ENCODE measurements around the gene NFATC3. TPM values are rescaled to one million over a fixed set of nuclear protein-coding genes. Genes with fewer than 3 reads are reported as not detected.

Gene NFATC3
- total and polyA plus RNA-seq, 4 donors, result 9.7 to 21.2 (median 16.8) TPM

- WGBS, result 88% methylated on average over 6 of the region's 6 CpGs
Measured at GRCh38 chr16:68074850-68075555, 10.2 kb upstream of the NFATC3 start.

GRCh38 chr16:68075980-68076379 is 9.2 kb upstream of the NFATC3 start:
- Histone ChIP-seq H3K9ac (ENCODE audit: low read depth in 1 of 2, low read length in 2 of 2) (no peak overlapping the region), H3K4me3 (ENCODE audit: low read depth in 1 of 3, low read length in 3 of 3) (no peak overlapping the region), H3K27ac (ENCODE audit: low read depth in 1 of 2, low read length in 2 of 2) (peak overlapping the region; percentile 37 to 76), H3K36me3 (ENCODE audit: control insufficient read depth in 4 of 4, insufficient read depth in 3 of 4, low read depth in 1 of 4, low read length in 3 of 4) (peaks cover 0 to 13% (median 5%) of the 10 kb centered on the region in 4 donors), H3K27me3 (ENCODE audit: control insufficient read depth in 4 of 4, insufficient read depth in 4 of 4, low read length in 3 of 4) (no peaks in the 10 kb centered on the region), H3K9me3 (ENCODE audit: control insufficient read depth in 4 of 4, low read length in 3 of 4) (no peaks in the 10 kb centered on the region), H3K4me1 (ENCODE audit: control insufficient read depth in 4 of 4, insufficient read depth in 4 of 4, low read length in 3 of 4) (peaks cover 32 to 60% (median 53%) of the 10 kb centered on the region in 4 donors)
- no peak for DNase-seq (ENCODE audit: low spot score)
- 73% methylated on average over 3 of the region's 3 CpGs for WGBS
- TF ChIP-seq HNF4A (conservative IDR thresholded peaks at IDR 0.05), result peak; percentile 47 to 62
- TF ChIP-seq GABPA (IDR thresholded peaks at IDR 0.05 in 1 of 2, conservative IDR thresholded peaks at IDR 0.05 in 1 of 2), result no peak
- TF ChIP-seq RXRA (IDR thresholded peaks at IDR 0.05), result peak in 1 of 2 donors; percentile 29
- TF ChIP-seq CTCF (IDR thresholded peaks at IDR 0.05; ENCODE audit: low read depth, low read length, missing input control), result no peak

More at GRCh38 chr16:68074850-68075555, 10.2 kb upstream of the NFATC3 start:
- peaks cover 29 to 54% (median 48%) of the 10 kb centered on the region in 4 donors for H3K4me1 ChIP-seq (ENCODE audit: control insufficient read depth in 4 of 4, insufficient read depth in 4 of 4, low read length in 3 of 4)
- H3K9ac ChIP-seq (ENCODE audit: low read depth in 1 of 2, low read length in 2 of 2), result no peak overlapping the region
- H3K4me3 ChIP-seq (ENCODE audit: low read depth in 1 of 3, low read length in 3 of 3), result no peak overlapping the region
- no peak for DNase-seq (ENCODE audit: low spot score)
- no peaks in the 10 kb centered on the region for H3K9me3 ChIP-seq (ENCODE audit: control insufficient read depth in 4 of 4, low read length in 3 of 4)
- no peak for TF ChIP-seq REST (IDR thresholded peaks at IDR 0.05)
- TF ChIP-seq YY1 (IDR thresholded peaks at IDR 0.05), result no peak
- peaks cover 0 to 15% (median 7%) of the 10 kb centered on the region in 4 donors for H3K36me3 ChIP-seq (ENCODE audit: control insufficient read depth in 4 of 4, insufficient read depth in 3 of 4, low read depth in 1 of 4, low read length in 3 of 4)
- H3K27ac ChIP-seq (ENCODE audit: low read depth in 1 of 2, low read length in 2 of 2), result no peak overlapping the region
- H3K27me3 ChIP-seq (ENCODE audit: control insufficient read depth in 4 of 4, insufficient read depth in 4 of 4, low read length in 3 of 4), result no peaks in the 10 kb centered on the region

- no peak for DNase-seq (ENCODE audit: low spot score)
- H3K27me3 ChIP-seq (ENCODE audit: control insufficient read depth in 4 of 4, insufficient read depth in 4 of 4, low read length in 3 of 4), result no peaks in the 10 kb centered on the region
- H3K36me3 ChIP-seq (ENCODE audit: control insufficient read depth in 4 of 4, insufficient read depth in 3 of 4, low read depth in 1 of 4, low read length in 3 of 4), result peaks cover 0 to 10% (median 4%) of the 10 kb centered on the region in 4 donors
- no peak overlapping the region for H3K4me3 ChIP-seq (ENCODE audit: low read depth in 1 of 3, low read length in 3 of 3)
- 56% methylated on average over 3 of the region's 3 CpGs for WGBS
- peaks cover 34 to 63% (median 54%) of the 10 kb centered on the region in 4 donors for H3K4me1 ChIP-seq (ENCODE audit: control insufficient read depth in 4 of 4, insufficient read depth in 4 of 4, low read length in 3 of 4)
- TF ChIP-seq MAX (IDR thresholded peaks at IDR 0.05), result peak; percentile 73
- TF ChIP-seq YY1 (IDR thresholded peaks at IDR 0.05), result peak; percentile 41
- peak; percentile 92 to 93 for TF ChIP-seq RXRA (IDR thresholded peaks at IDR 0.05)
- peak; percentile 90 for TF ChIP-seq SP1 (IDR thresholded peaks at IDR 0.05)
- peak in 1 of 2 donors; percentile 45 for TF ChIP-seq JUND (IDR thresholded peaks at IDR 0.05)
- peak; percentile 69 for TF ChIP-seq NR2F2 (IDR thresholded peaks at IDR 0.05)
- TF ChIP-seq ZBTB33 (IDR thresholded peaks at IDR 0.05), result no peak
- no peak for TF ChIP-seq HNF4G (IDR thresholded peaks at IDR 0.05)
- peak in 1 of 2 donors; percentile 64 for TF ChIP-seq EGR1 (IDR thresholded peaks at IDR 0.05; ENCODE audit: low read depth in 2 of 2)
- TF ChIP-seq HNF4A (conservative IDR thresholded peaks at IDR 0.05), result peak; percentile 74 to 83
- no peak for TF ChIP-seq REST (IDR thresholded peaks at IDR 0.05)
- no peak overlapping the region for H3K9ac ChIP-seq (ENCODE audit: low read depth in 1 of 2, low read length in 2 of 2)
- H3K9me3 ChIP-seq (ENCODE audit: control insufficient read depth in 4 of 4, low read length in 3 of 4), result no peaks in the 10 kb centered on the region
- H3K27ac ChIP-seq (ENCODE audit: low read depth in 1 of 2, low read length in 2 of 2), result peak overlapping the region; percentile 37 to 76
Measured at GRCh38 chr16:68076560-68076959, 8.6 kb upstream of the NFATC3 start.

All from liver (tissue), 9 donors.